ENCODE measurements around the gene CPTP.

Gene CPTP

DNA sequence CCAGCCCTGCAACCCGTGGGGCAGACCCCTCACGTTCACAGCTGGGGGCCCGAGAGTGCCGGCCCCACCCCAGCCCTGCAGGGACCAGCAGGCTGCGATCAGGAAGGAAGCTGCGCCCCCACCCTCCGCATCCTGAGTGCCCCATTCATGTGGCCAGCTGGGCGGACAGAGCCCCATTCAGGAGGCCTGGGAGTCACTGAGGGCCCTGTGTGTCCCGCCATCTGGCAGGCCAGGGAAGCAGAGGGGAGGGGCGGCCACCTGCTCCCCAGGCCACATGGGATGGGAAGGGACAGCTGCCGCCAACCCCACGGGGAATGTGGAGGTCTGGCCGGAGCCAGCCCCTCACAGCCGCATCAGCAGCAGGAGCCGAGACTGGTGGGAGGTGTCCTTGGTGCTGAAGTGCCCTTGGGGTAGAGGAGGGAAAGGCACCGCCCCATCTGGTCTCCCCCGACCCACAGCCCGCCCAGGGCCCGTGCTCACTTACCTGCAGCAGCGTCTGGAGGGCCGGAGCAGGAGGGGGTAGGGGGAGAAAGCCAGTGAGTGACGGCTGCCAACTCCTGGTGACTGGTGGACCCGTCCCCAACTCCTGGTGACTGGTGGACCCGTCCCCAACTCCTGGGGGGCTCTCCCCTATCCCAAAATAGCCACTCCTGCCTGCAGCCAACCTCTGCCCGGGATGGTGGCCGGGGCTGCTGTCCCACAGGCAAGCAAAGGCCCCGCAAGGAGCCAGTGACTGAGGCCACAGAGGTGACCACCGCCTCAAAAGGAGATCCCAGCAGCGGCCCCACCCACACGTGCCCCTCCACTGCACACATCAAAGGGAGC is 25.5 kb upstream of the CPTP start:
- Histone ChIP-seq H3K27me3 (ENCODE audit: insufficient read depth, low read length, poor library complexity) (no peaks in the 10 kb centered on the region), H3K9me3 (ENCODE audit: insufficient read depth, low read length, severe bottlenecking) (no peaks in the 10 kb centered on the region), H4K20me1 (ENCODE audit: insufficient read depth, low read length) (peaks cover 49% of the 10 kb centered on the region), H3K4me2 (ENCODE audit: insufficient read depth, low read length) (no peak overlapping the region), H3K4me3 (ENCODE audit: low read depth in 1 of 2, low read length in 2 of 2) (no peak overlapping the region), H3K9ac (ENCODE audit: low read depth, low read length) (no peak overlapping the region), H2AFZ (ENCODE audit: low read depth, low read length) (no peak overlapping the region), H3K36me3 (ENCODE audit: insufficient read depth, low read length) (peaks cover 16% of the 10 kb centered on the region; the same call in 1 of the 2 replicates), H3K27ac (ENCODE audit: low read length) (no peak overlapping the region), H3K79me2 (ENCODE audit: insufficient read depth, low read length) (peaks cover 6% of the 10 kb centered on the region; the same call in 1 of the 2 replicates), H3K4me1 (ENCODE audit: insufficient read depth, low read length) (no peaks in the 10 kb centered on the region)
- ATAC-seq (ENCODE audit: insufficient read depth, low read depth): peak; percentile 77
- peak; percentile 65 for DNase-seq
- no peak for TF ChIP-seq EZH2 (IDR thresholded peaks at IDR 0.05; ENCODE audit: borderline replicate concordance, low read depth, low read length, severe bottlenecking)
- TF ChIP-seq, protein P1, sequence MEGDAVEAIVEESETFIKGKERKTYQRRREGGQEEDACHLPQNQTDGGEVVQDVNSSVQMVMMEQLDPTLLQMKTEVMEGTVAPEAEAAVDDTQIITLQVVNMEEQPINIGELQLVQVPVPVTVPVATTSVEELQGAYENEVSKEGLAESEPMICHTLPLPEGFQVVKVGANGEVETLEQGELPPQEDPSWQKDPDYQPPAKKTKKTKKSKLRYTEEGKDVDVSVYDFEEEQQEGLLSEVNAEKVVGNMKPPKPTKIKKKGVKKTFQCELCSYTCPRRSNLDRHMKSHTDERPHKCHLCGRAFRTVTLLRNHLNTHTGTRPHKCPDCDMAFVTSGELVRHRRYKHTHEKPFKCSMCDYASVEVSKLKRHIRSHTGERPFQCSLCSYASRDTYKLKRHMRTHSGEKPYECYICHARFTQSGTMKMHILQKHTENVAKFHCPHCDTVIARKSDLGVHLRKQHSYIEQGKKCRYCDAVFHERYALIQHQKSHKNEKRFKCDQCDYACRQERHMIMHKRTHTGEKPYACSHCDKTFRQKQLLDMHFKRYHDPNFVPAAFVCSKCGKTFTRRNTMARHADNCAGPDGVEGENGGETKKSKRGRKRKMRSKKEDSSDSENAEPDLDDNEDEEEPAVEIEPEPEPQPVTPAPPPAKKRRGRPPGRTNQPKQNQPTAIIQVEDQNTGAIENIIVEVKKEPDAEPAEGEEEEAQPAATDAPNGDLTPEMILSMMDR (IDR thresholded peaks at IDR 0.05; ENCODE audit: borderline replicate concordance, extremely low read depth, low read length, poor library complexity, severe bottlenecking): no peak

DNA sequence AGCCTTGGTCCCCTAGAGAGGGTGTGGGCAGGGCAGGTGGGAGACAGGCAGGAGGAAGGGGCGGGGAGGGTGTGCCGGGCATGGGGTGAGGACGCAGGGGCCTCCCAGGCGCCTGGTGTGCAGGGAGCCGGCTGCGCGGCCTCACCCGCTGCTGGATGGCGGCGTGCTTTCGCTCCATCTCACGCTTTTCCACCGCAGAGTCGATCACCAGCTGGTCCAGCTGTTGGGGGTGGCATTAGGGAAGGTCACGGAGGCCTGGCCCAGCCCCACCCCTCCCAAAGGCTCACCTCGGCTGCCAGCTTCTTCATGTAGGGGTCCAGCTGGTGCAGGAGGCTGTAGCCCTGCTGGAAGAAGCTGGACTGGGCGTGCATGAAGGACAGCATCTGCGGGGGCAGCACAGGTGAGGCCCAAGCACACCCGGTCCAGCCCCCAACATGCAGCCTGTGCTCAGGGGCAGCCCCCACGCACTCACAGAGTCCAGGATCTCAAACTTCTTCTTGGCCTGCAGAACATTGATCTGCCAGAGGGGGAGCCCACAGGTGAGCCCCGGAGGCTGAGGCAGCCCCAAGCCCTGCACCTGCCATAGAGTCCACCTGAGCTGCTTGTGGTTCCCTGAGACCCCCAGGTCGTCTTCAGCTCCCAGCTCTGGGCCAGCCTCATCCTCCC is 24.8 kb upstream of the CPTP start:
- DNase-seq: no peak
- Histone ChIP-seq H4K20me1 (ENCODE audit: insufficient read depth, low read length) (peaks cover 55% of the 10 kb centered on the region), H3K4me3 (ENCODE audit: low read depth in 1 of 2, low read length in 2 of 2) (no peak overlapping the region), H3K9me3 (ENCODE audit: insufficient read depth, low read length, severe bottlenecking) (no peaks in the 10 kb centered on the region), H3K4me2 (ENCODE audit: insufficient read depth, low read length) (no peak overlapping the region), H3K27ac (ENCODE audit: low read length) (no peak overlapping the region), H3K79me2 (ENCODE audit: insufficient read depth, low read length) (peaks cover 11% of the 10 kb centered on the region), H3K9ac (ENCODE audit: low read depth, low read length) (no peak overlapping the region), H3K4me1 (ENCODE audit: insufficient read depth, low read length) (0 out of 2 replicates have a peak, but pooled peaks cover 1% of the 10 kb centered on the region), H3K27me3 (ENCODE audit: insufficient read depth, low read length, poor library complexity) (no peaks in the 10 kb centered on the region), H3K36me3 (ENCODE audit: insufficient read depth, low read length) (peaks cover 16% of the 10 kb centered on the region; the same call in 1 of the 2 replicates), H2AFZ (ENCODE audit: low read depth, low read length) (no peak overlapping the region)
- TF ChIP-seq EZH2 (IDR thresholded peaks at IDR 0.05; ENCODE audit: borderline replicate concordance, low read depth, low read length, severe bottlenecking): no peak
- TF ChIP-seq, protein P1 (IDR thresholded peaks at IDR 0.05; ENCODE audit: borderline replicate concordance, extremely low read depth, low read length, poor library complexity, severe bottlenecking): peak; percentile 52
- ATAC-seq (ENCODE audit: insufficient read depth, low read depth): peak; percentile 56; the same call in 2 of the 3 replicates

GRCh38 chr1:1300352-1300739 is 24.3 kb upstream of the CPTP start:
- TF ChIP-seq, protein P1 (IDR thresholded peaks at IDR 0.05; ENCODE audit: borderline replicate concordance, extremely low read depth, low read length, poor library complexity, severe bottlenecking): no peak
- TF ChIP-seq EZH2 (IDR thresholded peaks at IDR 0.05; ENCODE audit: borderline replicate concordance, low read depth, low read length, severe bottlenecking): no peak
- Histone ChIP-seq H3K4me3 (ENCODE audit: low read depth in 1 of 2, low read length in 2 of 2) (no peak overlapping the region), H3K79me2 (ENCODE audit: insufficient read depth, low read length) (peaks cover 17% of the 10 kb centered on the region), H2AFZ (ENCODE audit: low read depth, low read length) (no peak overlapping the region), H4K20me1 (ENCODE audit: insufficient read depth, low read length) (peaks cover 60% of the 10 kb centered on the region), H3K9me3 (ENCODE audit: insufficient read depth, low read length, severe bottlenecking) (no peaks in the 10 kb centered on the region), H3K9ac (ENCODE audit: low read depth, low read length) (no peak overlapping the region), H3K36me3 (ENCODE audit: insufficient read depth, low read length) (peaks cover 13% of the 10 kb centered on the region; the same call in 1 of the 2 replicates), H3K4me2 (ENCODE audit: insufficient read depth, low read length) (no peak overlapping the region), H3K27me3 (ENCODE audit: insufficient read depth, low read length, poor library complexity) (no peaks in the 10 kb centered on the region), H3K27ac (ENCODE audit: low read length) (no peak overlapping the region), H3K4me1 (ENCODE audit: insufficient read depth, low read length) (peaks cover 6% of the 10 kb centered on the region)
- no peak for ATAC-seq (ENCODE audit: insufficient read depth, low read depth)
- no peak for DNase-seq

All from DND-41 (cell line).